ENCODE measurements around the gene TNS2. TPM values are rescaled to one million over a fixed set of nuclear protein-coding genes. Genes with fewer than 3 reads are reported as not detected.

TNS2 gene
- total and polyA plus RNA-seq, 9 of the 15 experiments (the other 6 are each of a cell fraction or from before 2014, with no cell fraction given), result 0.28 to 3.1 (median 1.2) TPM; not detected in 1

DNA sequence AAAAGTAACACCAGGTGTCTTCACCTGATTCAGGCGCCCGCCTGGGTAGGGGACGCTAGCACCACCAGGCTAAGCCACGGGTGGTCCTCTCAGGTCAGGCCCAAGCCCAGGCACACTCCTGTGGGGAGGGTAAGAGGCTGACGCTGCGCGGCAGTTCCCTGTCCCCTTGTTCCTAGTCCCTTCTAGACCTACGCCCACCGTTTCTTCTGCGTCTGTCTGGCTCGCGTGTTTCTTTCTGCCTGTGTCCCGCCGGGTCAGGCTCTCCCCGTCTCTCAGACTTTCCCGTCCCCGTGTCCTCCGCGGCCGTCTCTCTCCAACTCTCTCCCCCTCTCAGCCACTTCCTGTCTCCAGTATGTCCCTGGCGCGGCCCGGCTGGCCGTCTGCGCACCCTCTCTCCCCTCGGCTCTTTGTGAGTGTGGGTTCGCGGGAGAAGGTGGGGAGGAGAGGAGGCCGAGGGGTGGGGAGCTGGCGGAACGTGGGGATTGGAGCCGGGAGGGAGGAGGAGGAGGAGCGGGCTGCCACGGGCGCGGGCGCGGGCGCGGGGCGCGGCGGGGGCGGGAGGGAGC, 3.1 kb upstream of the TNS2 start (continued):
- TF ChIP-seq ELF1 (tag; IDR thresholded peaks at IDR 0.05) (peak; percentile 82), ZNF224 (CRISPR knock-in tag; IDR thresholded peaks at IDR 0.05) (no peak), RBM25 (IDR thresholded peaks at IDR 0.05; ENCODE audit: low read depth, low read length, severe bottlenecking) (no peak), TCF3 (CRISPR knock-in tag; IDR thresholded peaks at IDR 0.05) (no peak), OTX1 (CRISPR knock-in tag; IDR thresholded peaks at IDR 0.05) (peak; percentile 96), ZNF133 (CRISPR knock-in tag; IDR thresholded peaks at IDR 0.05) (no peak), LCOR (CRISPR knock-in tag; IDR thresholded peaks at IDR 0.05) (no peak), ERF (CRISPR knock-in tag; IDR thresholded peaks at IDR 0.05) (0 out of 2 replicates have a peak, but pooled peaks have one; percentile 22), ATF1 (CRISPR knock-in tag; IDR thresholded peaks at IDR 0.05) (no peak), ATF1 (tag; IDR thresholded peaks at IDR 0.05) (peak; percentile 34; the same call in 1 of the 2 replicates), SNIP1 (IDR thresholded peaks at IDR 0.05; ENCODE audit: low read depth) (0 out of 2 replicates have a peak, but pooled peaks have one; percentile 7), BHLHE40 (IDR thresholded peaks at IDR 0.05; ENCODE audit: low read length) (0 out of 2 replicates have a peak, but pooled peaks have one; percentile 19), BCOR (IDR thresholded peaks at IDR 0.05) (0 out of 2 replicates have a peak, but pooled peaks have one; percentile 22), RNF2 (IDR thresholded peaks at IDR 0.05) (no peak), HNRNPK (IDR thresholded peaks at IDR 0.05; ENCODE audit: low read depth, low read length, poor library complexity, severe bottlenecking) (no peak), ELF4 (CRISPR knock-in tag; IDR thresholded peaks at IDR 0.05) (peak; percentile 91)
- TF ChIP-seq, protein P1, sequence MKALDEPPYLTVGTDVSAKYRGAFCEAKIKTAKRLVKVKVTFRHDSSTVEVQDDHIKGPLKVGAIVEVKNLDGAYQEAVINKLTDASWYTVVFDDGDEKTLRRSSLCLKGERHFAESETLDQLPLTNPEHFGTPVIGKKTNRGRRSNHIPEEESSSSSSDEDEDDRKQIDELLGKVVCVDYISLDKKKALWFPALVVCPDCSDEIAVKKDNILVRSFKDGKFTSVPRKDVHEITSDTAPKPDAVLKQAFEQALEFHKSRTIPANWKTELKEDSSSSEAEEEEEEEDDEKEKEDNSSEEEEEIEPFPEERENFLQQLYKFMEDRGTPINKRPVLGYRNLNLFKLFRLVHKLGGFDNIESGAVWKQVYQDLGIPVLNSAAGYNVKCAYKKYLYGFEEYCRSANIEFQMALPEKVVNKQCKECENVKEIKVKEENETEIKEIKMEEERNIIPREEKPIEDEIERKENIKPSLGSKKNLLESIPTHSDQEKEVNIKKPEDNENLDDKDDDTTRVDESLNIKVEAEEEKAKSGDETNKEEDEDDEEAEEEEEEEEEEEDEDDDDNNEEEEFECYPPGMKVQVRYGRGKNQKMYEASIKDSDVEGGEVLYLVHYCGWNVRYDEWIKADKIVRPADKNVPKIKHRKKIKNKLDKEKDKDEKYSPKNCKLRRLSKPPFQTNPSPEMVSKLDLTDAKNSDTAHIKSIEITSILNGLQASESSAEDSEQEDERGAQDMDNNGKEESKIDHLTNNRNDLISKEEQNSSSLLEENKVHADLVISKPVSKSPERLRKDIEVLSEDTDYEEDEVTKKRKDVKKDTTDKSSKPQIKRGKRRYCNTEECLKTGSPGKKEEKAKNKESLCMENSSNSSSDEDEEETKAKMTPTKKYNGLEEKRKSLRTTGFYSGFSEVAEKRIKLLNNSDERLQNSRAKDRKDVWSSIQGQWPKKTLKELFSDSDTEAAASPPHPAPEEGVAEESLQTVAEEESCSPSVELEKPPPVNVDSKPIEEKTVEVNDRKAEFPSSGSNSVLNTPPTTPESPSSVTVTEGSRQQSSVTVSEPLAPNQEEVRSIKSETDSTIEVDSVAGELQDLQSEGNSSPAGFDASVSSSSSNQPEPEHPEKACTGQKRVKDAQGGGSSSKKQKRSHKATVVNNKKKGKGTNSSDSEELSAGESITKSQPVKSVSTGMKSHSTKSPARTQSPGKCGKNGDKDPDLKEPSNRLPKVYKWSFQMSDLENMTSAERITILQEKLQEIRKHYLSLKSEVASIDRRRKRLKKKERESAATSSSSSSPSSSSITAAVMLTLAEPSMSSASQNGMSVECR (CRISPR knock-in tag; IDR thresholded peaks at IDR 0.05), result peak; percentile 50; the same call in 1 of the 2 replicates
- TF ChIP-seq, protein P2, sequence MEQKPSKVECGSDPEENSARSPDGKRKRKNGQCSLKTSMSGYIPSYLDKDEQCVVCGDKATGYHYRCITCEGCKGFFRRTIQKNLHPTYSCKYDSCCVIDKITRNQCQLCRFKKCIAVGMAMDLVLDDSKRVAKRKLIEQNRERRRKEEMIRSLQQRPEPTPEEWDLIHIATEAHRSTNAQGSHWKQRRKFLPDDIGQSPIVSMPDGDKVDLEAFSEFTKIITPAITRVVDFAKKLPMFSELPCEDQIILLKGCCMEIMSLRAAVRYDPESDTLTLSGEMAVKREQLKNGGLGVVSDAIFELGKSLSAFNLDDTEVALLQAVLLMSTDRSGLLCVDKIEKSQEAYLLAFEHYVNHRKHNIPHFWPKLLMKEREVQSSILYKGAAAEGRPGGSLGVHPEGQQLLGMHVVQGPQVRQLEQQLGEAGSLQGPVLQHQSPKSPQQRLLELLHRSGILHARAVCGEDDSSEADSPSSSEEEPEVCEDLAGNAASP (IDR thresholded peaks at IDR 0.05), result no peak
- TF ChIP-seq, protein P3, sequence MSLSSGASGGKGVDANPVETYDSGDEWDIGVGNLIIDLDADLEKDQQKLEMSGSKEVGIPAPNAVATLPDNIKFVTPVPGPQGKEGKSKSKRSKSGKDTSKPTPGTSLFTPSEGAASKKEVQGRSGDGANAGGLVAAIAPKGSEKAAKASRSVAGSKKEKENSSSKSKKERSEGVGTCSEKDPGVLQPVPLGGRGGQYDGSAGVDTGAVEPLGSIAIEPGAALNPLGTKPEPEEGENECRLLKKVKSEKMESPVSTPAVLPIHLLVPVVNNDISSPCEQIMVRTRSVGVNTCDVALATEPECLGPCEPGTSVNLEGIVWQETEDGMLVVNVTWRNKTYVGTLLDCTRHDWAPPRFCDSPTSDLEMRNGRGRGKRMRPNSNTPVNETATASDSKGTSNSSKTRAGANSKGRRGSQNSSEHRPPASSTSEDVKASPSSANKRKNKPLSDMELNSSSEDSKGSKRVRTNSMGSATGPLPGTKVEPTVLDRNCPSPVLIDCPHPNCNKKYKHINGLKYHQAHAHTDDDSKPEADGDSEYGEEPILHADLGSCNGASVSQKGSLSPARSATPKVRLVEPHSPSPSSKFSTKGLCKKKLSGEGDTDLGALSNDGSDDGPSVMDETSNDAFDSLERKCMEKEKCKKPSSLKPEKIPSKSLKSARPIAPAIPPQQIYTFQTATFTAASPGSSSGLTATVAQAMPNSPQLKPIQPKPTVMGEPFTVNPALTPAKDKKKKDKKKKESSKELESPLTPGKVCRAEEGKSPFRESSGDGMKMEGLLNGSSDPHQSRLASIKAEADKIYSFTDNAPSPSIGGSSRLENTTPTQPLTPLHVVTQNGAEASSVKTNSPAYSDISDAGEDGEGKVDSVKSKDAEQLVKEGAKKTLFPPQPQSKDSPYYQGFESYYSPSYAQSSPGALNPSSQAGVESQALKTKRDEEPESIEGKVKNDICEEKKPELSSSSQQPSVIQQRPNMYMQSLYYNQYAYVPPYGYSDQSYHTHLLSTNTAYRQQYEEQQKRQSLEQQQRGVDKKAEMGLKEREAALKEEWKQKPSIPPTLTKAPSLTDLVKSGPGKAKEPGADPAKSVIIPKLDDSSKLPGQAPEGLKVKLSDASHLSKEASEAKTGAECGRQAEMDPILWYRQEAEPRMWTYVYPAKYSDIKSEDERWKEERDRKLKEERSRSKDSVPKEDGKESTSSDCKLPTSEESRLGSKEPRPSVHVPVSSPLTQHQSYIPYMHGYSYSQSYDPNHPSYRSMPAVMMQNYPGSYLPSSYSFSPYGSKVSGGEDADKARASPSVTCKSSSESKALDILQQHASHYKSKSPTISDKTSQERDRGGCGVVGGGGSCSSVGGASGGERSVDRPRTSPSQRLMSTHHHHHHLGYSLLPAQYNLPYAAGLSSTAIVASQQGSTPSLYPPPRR (CRISPR knock-in tag; IDR thresholded peaks at IDR 0.05; ENCODE audit: borderline replicate concordance), result 0 out of 2 replicates have a peak, but pooled peaks have one; percentile 16
